Measurements from ENCODE around the gene CDK6.

DNA sequence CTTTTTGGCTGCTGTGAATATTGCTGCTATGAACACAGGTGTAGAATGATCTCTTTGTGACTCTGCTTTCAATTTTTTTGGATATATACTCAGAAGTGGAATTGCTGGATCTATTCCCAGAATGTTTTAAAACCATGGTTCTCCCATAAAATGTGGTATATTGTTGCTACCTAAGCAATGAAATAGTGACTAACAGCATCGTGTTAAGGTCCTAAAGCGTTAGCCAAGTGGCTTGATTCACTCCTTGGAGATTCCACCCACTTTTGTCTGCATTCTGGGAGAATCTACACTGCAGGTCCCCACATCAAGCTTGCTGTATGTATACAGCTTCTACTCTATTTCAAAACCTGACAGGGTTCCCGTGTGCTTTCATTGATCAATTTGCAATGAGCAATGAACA, 105.6 kb downstream of the CDK6 start:
- TF ChIP-seq, protein P1, sequence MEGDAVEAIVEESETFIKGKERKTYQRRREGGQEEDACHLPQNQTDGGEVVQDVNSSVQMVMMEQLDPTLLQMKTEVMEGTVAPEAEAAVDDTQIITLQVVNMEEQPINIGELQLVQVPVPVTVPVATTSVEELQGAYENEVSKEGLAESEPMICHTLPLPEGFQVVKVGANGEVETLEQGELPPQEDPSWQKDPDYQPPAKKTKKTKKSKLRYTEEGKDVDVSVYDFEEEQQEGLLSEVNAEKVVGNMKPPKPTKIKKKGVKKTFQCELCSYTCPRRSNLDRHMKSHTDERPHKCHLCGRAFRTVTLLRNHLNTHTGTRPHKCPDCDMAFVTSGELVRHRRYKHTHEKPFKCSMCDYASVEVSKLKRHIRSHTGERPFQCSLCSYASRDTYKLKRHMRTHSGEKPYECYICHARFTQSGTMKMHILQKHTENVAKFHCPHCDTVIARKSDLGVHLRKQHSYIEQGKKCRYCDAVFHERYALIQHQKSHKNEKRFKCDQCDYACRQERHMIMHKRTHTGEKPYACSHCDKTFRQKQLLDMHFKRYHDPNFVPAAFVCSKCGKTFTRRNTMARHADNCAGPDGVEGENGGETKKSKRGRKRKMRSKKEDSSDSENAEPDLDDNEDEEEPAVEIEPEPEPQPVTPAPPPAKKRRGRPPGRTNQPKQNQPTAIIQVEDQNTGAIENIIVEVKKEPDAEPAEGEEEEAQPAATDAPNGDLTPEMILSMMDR (IDR thresholded peaks at IDR 0.05; ENCODE audit: borderline replicate concordance, extremely low read depth, low read length, poor library complexity, severe bottlenecking): no peak
- no peak for TF ChIP-seq EZH2 (IDR thresholded peaks at IDR 0.05; ENCODE audit: borderline replicate concordance, low read depth, low read length, severe bottlenecking)
